Activated CD8-positive, alpha-beta T cell treated with anti-CD3 and anti-CD28 coated beads for 36 hours (primary cell): ENCODE results near the gene WNT3A. TPM values are rescaled to one million over a fixed set of nuclear protein-coding genes. Genes with fewer than 3 reads are reported as not detected.

Experiments
- ATAC-seq: fragments of 200-7000 bp; cut with Tn5 transposase; one replicate; pipeline ENCODE4 v1.10.0; 2021; ENCODE audit warnings: mild to moderate bottlenecking, moderate library complexity
- CTCF ChIA-PET: fragments of 350-600 bp; sonication (Branson Sonifier 250); formaldehyde crosslinking; loops from one replicate; lab custom pipeline; 2021; ENCODE audit warnings: antibody characterized with exemption; lab: Charles Lee
- POLR2A ChIA-PET: fragments of 350-600 bp; sonication (Branson Sonifier 250); formaldehyde crosslinking; loops from one replicate; lab custom pipeline; 2021; ENCODE audit warnings: antibody characterized with exemption; lab: Charles Lee
- DNase-seq: peaks from one replicate; pipeline ENCODE4 v3.0.0-alpha.2; 2020
- H3K27ac Mint-ChIP-seq: one replicate; pipeline ENCODE4 v1.8.0; 2021; ENCODE audit warnings: mild to moderate bottlenecking, mixed read lengths
- H3K27me3 Mint-ChIP-seq: one replicate; pipeline ENCODE4 v1.8.0; 2021; ENCODE audit warnings: mixed read lengths
- H3K36me3 Mint-ChIP-seq: one replicate; pipeline ENCODE4 v1.8.0; 2021; ENCODE audit warnings: low read depth, mixed read lengths
- H3K4me1 Mint-ChIP-seq: one replicate; pipeline ENCODE4 v1.8.0; 2021; ENCODE audit warnings: low read depth, mixed read lengths
- H3K4me3 Mint-ChIP-seq: one replicate; pipeline ENCODE4 v1.8.0; 2021; ENCODE audit warnings: mild to moderate bottlenecking, moderate library complexity, mixed read lengths
- H3K9me3 Mint-ChIP-seq: one replicate; pipeline ENCODE4 v1.8.0; 2021; ENCODE audit warnings: mixed read lengths
- CTCF ChIP-seq: fragments of 200-600 bp; IDR thresholded peaks from one replicate; pipeline ENCODE4 v1.8.0; 2022; ENCODE audit warnings: antibody characterized with exemption, mild to moderate bottlenecking
- intact Hi-C: fragments of 100-400 bp; cut with micrococcal nuclease; formaldehyde crosslinking; loops from one replicate; pipeline ENCODE4 v1.10.0; 2022
- total RNA-seq, 2 experiments: library from RNA; stranded (reverse); gene quantifications; one replicate each; pipeline ENCODE4 v1.2.3, GENCODE V29; 2021

Gene WNT3A
- total RNA-seq, 2 experiments from 2014 or later: not detected

GRCh38 chr1:228082214-228082917, 75.6 kb downstream of the WNT3A start, which contains the start of gene ARF1:
Gene ARF1, plus strand, starts transcription at chr1:228082708. Its CDS starts 14,407 bp downstream, at chr1:228097115.
- H3K27ac Mint-ChIP-seq: peak within 1 kb of the TSS; percentile 97
- TF ChIP-seq CTCF: no peak
- H3K27me3 Mint-ChIP-seq: no peaks in the 10 kb centered on the region
- DNase-seq: peak; percentile 91
- ATAC-seq: peak; percentile 94
- peaks cover 38% of the 10 kb centered on the region for H3K4me1 Mint-ChIP-seq
- H3K9me3 Mint-ChIP-seq: no peaks in the 10 kb centered on the region
- POLR2A ChIA-PET: interaction anchor here (0.6 to 4.0 kb wide), 10 partner anchors 11 to 1777 kb away, joined by 3 to 40 read pairs (median 6); partner anchors contain the start of gene MRPL55
- peak within 1 kb of the TSS; percentile 97 for H3K4me3 Mint-ChIP-seq
- peaks cover 43% of the 10 kb centered on the region for H3K36me3 Mint-ChIP-seq
- intact Hi-C loops: no loop called here
- CTCF ChIA-PET: interaction anchor here (1.1 to 1.3 kb wide), 2 partner anchors 83 kb away, joined by 3 to 4 read pairs; partner anchors contain the start of gene IBA57

- Mint-ChIP-seq H3K9me3 (no peaks in the 10 kb centered on the region), H3K4me3 (peak overlapping the region; percentile 97), H3K27ac (peak overlapping the region; percentile 97), H3K27me3 (no peaks in the 10 kb centered on the region), H3K36me3 (peaks cover 51% of the 10 kb centered on the region), H3K4me1 (peaks cover 46% of the 10 kb centered on the region)
- no peak for TF ChIP-seq CTCF
- POLR2A ChIA-PET: interaction anchor here (0.6 to 4.0 kb wide), 14 partner anchors 10 to 386 kb away, joined by 3 to 40 read pairs (median 4); partner anchors contain the start of gene MRPL55
- CTCF ChIA-PET: interaction anchor here (1.1 kb wide), 1 partner anchor 82 kb away, joined by 3 read pairs; the partner anchor contains the start of gene IBA57
- intact Hi-C loops: no loop called here
- peak; percentile 41 for DNase-seq
- ATAC-seq: peak; percentile 10
Measured at GRCh38 chr1:228082918-228083870, 76.4 kb downstream of the WNT3A start.

GRCh38 chr1:228083871-228084278, 77.1 kb downstream of the WNT3A start:
- Mint-ChIP-seq H3K9me3 (no peaks in the 10 kb centered on the region), H3K4me1 (peaks cover 50% of the 10 kb centered on the region), H3K36me3 (peaks cover 56% of the 10 kb centered on the region), H3K4me3 (peak overlapping the region; percentile 97), H3K27ac (peak overlapping the region; percentile 97), H3K27me3 (no peaks in the 10 kb centered on the region)
- ATAC-seq (no peak), DNase-seq (no peak)
- intact Hi-C loops: no loop called here
- ChIA-PET POLR2A (interaction anchor here (0.9 to 4.0 kb wide), 9 partner anchors 9 to 386 kb away, joined by 3 to 40 read pairs (median 4); partner anchors contain the start of gene MRPL55), CTCF (no interaction called here)
- TF ChIP-seq CTCF: no peak

- H3K27ac Mint-ChIP-seq: peak overlapping the region; percentile 97
- H3K27me3 Mint-ChIP-seq: no peaks in the 10 kb centered on the region
- no peak for TF ChIP-seq CTCF
- H3K4me1 Mint-ChIP-seq: peaks cover 53% of the 10 kb centered on the region
- CTCF ChIA-PET: no interaction called here
- POLR2A ChIA-PET: interaction anchor here (0.9 to 4.0 kb wide), 9 partner anchors 9 to 385 kb away, joined by 3 to 40 read pairs (median 4); partner anchors contain the start of gene MRPL55
- DNase-seq: peak; percentile 37
- intact Hi-C loops: no loop called here
- H3K36me3 Mint-ChIP-seq: peaks cover 60% of the 10 kb centered on the region
- H3K4me3 Mint-ChIP-seq: peak overlapping the region; percentile 97
- H3K9me3 Mint-ChIP-seq: no peaks in the 10 kb centered on the region
- ATAC-seq: no peak
Measured at GRCh38 chr1:228084325-228084724, 77.5 kb downstream of the WNT3A start.
